Measurements from ENCODE around the gene UFD1. TPM values are rescaled to one million over a fixed set of nuclear protein-coding genes. Genes with fewer than 3 reads are reported as not detected.

The UFD1 gene
- total RNA-seq, 2 donors from 2014 or later, result 22.7 to 33.8 TPM

DNA sequence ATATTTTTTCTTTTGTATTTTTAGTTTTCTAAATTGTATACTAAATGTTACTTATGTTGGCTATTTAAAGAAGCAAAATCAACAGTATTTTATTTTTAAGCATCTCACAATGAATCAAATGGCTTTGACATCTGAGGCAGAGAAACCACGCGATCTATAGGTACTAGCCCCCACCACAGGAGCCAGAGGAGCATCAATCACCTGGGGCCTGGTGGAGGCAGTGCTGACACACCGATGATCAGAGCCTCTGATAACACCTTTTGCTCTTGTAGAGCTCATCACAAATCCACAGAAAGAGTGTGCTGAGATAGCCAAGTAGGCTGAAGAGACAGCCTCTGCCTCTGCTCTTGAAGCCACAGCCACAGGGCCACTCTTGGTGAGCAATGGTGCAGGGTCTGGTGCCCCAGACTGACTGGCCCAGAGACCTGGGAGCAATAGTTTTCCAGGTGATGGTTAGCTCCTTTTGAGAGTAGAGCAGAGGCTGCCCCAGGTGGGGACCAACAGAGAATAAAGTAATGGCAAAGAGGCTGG is 72.6 kb downstream of the UFD1 start:
- no peaks in the 10 kb centered on the region for H3K9me3 ChIP-seq
- no peak for DNase-seq (ENCODE audit: low spot score)
- no peaks in the 10 kb centered on the region for H3K27me3 ChIP-seq
- H3K4me3 ChIP-seq, result no peak overlapping the region
- H3K4me1 ChIP-seq, result peaks cover 0 to 21% of the 10 kb centered on the region in 2 donors
- peaks cover 52% of the 10 kb centered on the region for H3K36me3 ChIP-seq
- TF ChIP-seq, protein P1, sequence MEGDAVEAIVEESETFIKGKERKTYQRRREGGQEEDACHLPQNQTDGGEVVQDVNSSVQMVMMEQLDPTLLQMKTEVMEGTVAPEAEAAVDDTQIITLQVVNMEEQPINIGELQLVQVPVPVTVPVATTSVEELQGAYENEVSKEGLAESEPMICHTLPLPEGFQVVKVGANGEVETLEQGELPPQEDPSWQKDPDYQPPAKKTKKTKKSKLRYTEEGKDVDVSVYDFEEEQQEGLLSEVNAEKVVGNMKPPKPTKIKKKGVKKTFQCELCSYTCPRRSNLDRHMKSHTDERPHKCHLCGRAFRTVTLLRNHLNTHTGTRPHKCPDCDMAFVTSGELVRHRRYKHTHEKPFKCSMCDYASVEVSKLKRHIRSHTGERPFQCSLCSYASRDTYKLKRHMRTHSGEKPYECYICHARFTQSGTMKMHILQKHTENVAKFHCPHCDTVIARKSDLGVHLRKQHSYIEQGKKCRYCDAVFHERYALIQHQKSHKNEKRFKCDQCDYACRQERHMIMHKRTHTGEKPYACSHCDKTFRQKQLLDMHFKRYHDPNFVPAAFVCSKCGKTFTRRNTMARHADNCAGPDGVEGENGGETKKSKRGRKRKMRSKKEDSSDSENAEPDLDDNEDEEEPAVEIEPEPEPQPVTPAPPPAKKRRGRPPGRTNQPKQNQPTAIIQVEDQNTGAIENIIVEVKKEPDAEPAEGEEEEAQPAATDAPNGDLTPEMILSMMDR (IDR thresholded peaks at IDR 0.05), result no peak
- no peak overlapping the region for H3K27ac ChIP-seq

DNA sequence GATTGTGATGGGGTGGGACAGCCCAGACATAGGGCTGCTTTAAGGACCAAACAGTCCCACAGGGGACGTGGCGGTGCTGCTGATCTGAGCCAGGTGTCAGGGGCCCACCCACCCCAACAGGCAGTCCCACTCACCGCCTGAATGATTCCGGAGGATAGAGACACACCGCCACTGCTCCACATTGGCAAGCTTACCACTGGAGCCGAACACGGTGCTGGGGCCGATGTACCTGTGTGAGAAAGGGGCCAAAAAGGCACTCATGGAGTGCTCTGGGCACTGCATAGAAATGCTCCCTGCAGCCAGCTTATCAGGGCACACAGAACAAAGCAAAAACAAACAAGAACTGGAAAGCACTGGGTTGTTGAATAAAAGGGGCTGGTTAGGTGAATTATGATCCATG is 73.3 kb downstream of the UFD1 start:
- DNase-seq (ENCODE audit: low spot score), result no peak
- Histone ChIP-seq H3K9me3 (no peaks in the 10 kb centered on the region), H3K4me1 (peaks cover 0 to 16% of the 10 kb centered on the region in 2 donors), H3K36me3 (peaks cover 53% of the 10 kb centered on the region), H3K27me3 (no peaks in the 10 kb centered on the region), H3K27ac (no peak overlapping the region), H3K4me3 (no peak overlapping the region)
- TF ChIP-seq, protein P1 (IDR thresholded peaks at IDR 0.05), result no peak

DNA sequence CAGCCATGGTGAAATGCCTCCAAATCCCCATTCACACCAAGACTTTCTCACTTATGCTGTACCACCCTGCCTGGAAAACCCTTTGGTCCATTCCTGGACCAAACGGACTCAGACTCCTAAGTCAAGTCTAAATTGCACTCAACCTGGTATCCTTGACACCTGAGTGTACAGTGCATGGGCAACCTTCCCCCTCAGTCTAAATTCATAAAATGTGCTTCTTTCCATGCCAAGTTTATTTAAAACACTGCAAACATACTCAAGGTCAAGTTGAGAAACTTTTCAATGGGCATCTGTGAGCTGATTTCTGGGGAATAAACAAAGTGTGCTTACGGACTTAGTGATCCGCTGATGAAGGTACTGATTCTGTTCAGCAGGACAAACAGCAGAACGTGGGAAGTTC is 73.9 kb downstream of the UFD1 start:
- no peak overlapping the region for H3K4me3 ChIP-seq
- no peaks in the 10 kb centered on the region for H3K9me3 ChIP-seq
- DNase-seq (ENCODE audit: low spot score), result no peak
- TF ChIP-seq, protein P1 (IDR thresholded peaks at IDR 0.05), result no peak
- H3K27me3 ChIP-seq, result no peaks in the 10 kb centered on the region
- H3K27ac ChIP-seq, result no peak overlapping the region
- H3K4me1 ChIP-seq, result peaks cover 0 to 16% of the 10 kb centered on the region in 2 donors
- H3K36me3 ChIP-seq, result peaks cover 56% of the 10 kb centered on the region

DNA sequence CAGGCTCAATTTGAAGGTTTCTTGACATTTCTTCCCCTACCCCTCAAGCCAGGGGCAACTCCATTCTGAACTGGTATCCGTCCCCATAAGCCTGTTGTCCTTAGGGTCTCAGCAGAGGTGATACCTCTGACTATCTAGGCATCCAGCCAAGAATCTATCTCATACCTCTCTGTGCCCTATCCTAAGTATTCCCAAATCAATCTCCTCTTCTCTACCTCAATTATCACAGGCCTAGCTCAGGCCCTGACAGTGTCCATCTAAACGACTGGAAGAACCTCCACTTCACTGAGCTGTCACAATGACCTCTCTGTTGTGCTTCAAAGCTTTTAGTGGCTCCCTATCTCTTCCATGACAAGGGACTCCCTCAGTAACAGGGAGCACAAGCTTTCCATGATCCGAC is 74.3 kb downstream of the UFD1 start:
- no peaks in the 10 kb centered on the region for H3K27me3 ChIP-seq
- TF ChIP-seq, protein P1 (IDR thresholded peaks at IDR 0.05), result no peak
- peaks cover 52% of the 10 kb centered on the region for H3K36me3 ChIP-seq

DNA sequence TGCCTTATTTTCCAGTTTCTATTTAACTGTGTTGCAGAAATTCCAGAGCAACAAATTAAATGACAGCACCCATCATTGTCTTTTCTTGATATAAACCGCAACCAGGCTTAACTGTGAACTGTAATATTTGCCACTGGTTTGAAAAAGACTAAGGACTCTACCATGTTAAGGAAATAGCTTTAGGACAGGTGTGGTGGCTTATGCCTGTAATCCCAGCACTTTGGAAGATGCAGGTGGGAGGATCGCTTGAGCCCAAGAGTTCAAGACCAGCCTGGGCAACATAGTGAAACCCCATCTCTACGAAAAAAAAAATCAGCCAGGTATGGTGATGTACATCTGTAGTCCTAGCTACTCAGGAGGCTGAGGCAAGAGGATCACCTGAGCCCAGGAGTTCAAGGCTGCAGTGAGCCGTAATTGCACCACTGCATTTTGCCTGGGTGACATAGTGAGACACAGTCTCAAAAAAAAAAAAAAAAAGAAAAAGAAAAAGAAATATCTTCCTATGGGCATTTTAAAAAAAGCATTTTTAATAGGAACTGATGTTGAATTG is 76.3 kb downstream of the UFD1 start:
- no peaks in the 10 kb centered on the region for H3K9me3 ChIP-seq
- peaks cover 46% of the 10 kb centered on the region for H3K36me3 ChIP-seq

More for the DNA sequence above, 74.3 kb downstream of the UFD1 start:
- Histone ChIP-seq H3K27ac (no peak overlapping the region), H3K4me3 (no peak overlapping the region), H3K4me1 (peaks cover 0 to 16% of the 10 kb centered on the region in 2 donors), H3K9me3 (no peaks in the 10 kb centered on the region)
- no peak for DNase-seq (ENCODE audit: low spot score)

More for the DNA sequence above, 76.3 kb downstream of the UFD1 start:
- H3K4me3 ChIP-seq, result no peak overlapping the region
- TF ChIP-seq, protein P1 (IDR thresholded peaks at IDR 0.05), result no peak
- peaks cover 0 to 7% of the 10 kb centered on the region in 2 donors for H3K4me1 ChIP-seq
- DNase-seq (ENCODE audit: low spot score), result no peak
- no peaks in the 10 kb centered on the region for H3K27me3 ChIP-seq
- H3K27ac ChIP-seq, result no peak overlapping the region

Measured in right atrium auricular region (tissue), 2 donors.